Activated gamma-delta T cell treated with Interleukin-2 at 50 U/mL for 16 hours (primary cell): ENCODE data around the gene RNF149.
"Not testable (repeated sequence)": the region's sequence is repeated elsewhere in the genome, so short reads cannot be mapped to it uniquely, and the experiment has no call there.

Experiments used
- DNase-seq: peaks from one replicate; pipeline ENCODE4 v3.0.0-alpha.2; 2020

RNF149 gene

GRCh38 chr2:101308432-101309210 is at the start of gene RNF149:
Gene RNF149, minus strand, starts transcription at chr2:101308701. Its CDS starts 113 bp downstream, at chr2:101308588.
- peak; percentile 92 for DNase-seq

- DNase-seq = no peak
Observed at GRCh38 chr2:101357376-101357775, 48.9 kb upstream of the RNF149 start.

GRCh38 chr2:101356521-101356920 is 48.0 kb upstream of the RNF149 start:
- no peak for DNase-seq

GRCh38 chr2:101356055-101356454 is 47.6 kb upstream of the RNF149 start:
- no peak for DNase-seq

GRCh38 chr2:101355401-101356054 is 47.0 kb upstream of the RNF149 start:
- no peak for DNase-seq

GRCh38 chr2:101354420-101355311 is 46.2 kb upstream of the RNF149 start:
- DNase-seq = no peak

GRCh38 chr2:101352631-101353030 is 44.1 kb upstream of the RNF149 start:
- not testable (repeated sequence) for DNase-seq

GRCh38 chr2:101351207-101351606 is 42.7 kb upstream of the RNF149 start:
- DNase-seq = no peak

- DNase-seq = no peak
Observed at GRCh38 chr2:101349893-101350662, 41.6 kb upstream of the RNF149 start.

GRCh38 chr2:101348883-101349282 is 40.4 kb upstream of the RNF149 start:
- DNase-seq = no peak

GRCh38 chr2:101346909-101347308 is 38.4 kb upstream of the RNF149 start:
- DNase-seq = no peak

GRCh38 chr2:101344137-101344536 is 35.6 kb upstream of the RNF149 start:
- DNase-seq = no peak

- DNase-seq = no peak
Observed at GRCh38 chr2:101342625-101343008, 34.1 kb upstream of the RNF149 start.

- DNase-seq = peak; percentile 66
Observed at GRCh38 chr2:101341901-101342624, 33.6 kb upstream of the RNF149 start.

GRCh38 chr2:101341421-101341820 is 32.9 kb upstream of the RNF149 start:
- DNase-seq = no peak

- no peak for DNase-seq
Observed at GRCh38 chr2:101340141-101340551, 31.6 kb upstream of the RNF149 start.

GRCh38 chr2:101339266-101339880 is 30.9 kb upstream of the RNF149 start:
- DNase-seq = no peak

GRCh38 chr2:101337877-101338276 is 29.4 kb upstream of the RNF149 start:
- DNase-seq = no peak

GRCh38 chr2:101332885-101333766 is 24.6 kb upstream of the RNF149 start:
- no peak for DNase-seq

- no peak for DNase-seq
Observed at GRCh38 chr2:101331202-101331601, 22.7 kb upstream of the RNF149 start.
